IPS-15b (cell line): Measurements from ENCODE around the gene AHRR.
A peak's percentile ranks its signal among the peaks of the same experiment; 100 is the strongest.
"Not testable (repeated sequence)": the region's sequence is repeated elsewhere in the genome, so short reads cannot be mapped to it uniquely, and the experiment has no call there.

Experiments used
- H3K27me3 ChIP-seq: one replicate; pipeline ENCODE4 v1.6.1; 2013; ENCODE audit warnings: low read length; ENCODE audit not compliant: control insufficient read depth, insufficient read depth
- H3K36me3 ChIP-seq: one replicate; pipeline ENCODE4 v1.6.1; 2013; ENCODE audit warnings: low read length; ENCODE audit not compliant: control insufficient read depth, insufficient read depth
- H3K4me1 ChIP-seq: one replicate; pipeline ENCODE4 v1.6.1; 2013; ENCODE audit warnings: mild to moderate bottlenecking, low read length; ENCODE audit not compliant: control insufficient read depth, insufficient read depth
- H3K4me3 ChIP-seq: one replicate; pipeline ENCODE4 v1.5.1; 2013; ENCODE audit warnings: low read depth, low read length
- H3K9ac ChIP-seq: one replicate; pipeline ENCODE4 v1.6.1; 2013; ENCODE audit warnings: low read depth, mild to moderate bottlenecking, low read length
- H3K9me3 ChIP-seq: one replicate; pipeline ENCODE4 v1.6.1; 2013; ENCODE audit warnings: mild to moderate bottlenecking, low read length; ENCODE audit not compliant: control insufficient read depth, insufficient read depth

AHRR gene

GRCh38 chr5:367358-368130 is 46.0 kb downstream of the AHRR start:
- Histone ChIP-seq H3K4me3 (no peak overlapping the region), H3K36me3 (no peaks in the 10 kb centered on the region), H3K9ac (no peak overlapping the region), H3K4me1 (no peaks in the 10 kb centered on the region), H3K9me3 (no peaks in the 10 kb centered on the region), H3K27me3 (no peaks in the 10 kb centered on the region)

GRCh38 chr5:368183-369084 is 46.9 kb downstream of the AHRR start:
- Histone ChIP-seq H3K36me3 (no peaks in the 10 kb centered on the region), H3K9me3 (no peaks in the 10 kb centered on the region), H3K4me1 (no peaks in the 10 kb centered on the region), H3K9ac (no peak overlapping the region), H3K27me3 (no peaks in the 10 kb centered on the region), H3K4me3 (no peak overlapping the region)

- H3K4me1 ChIP-seq: no peaks in the 10 kb centered on the region
- H3K36me3 ChIP-seq: no peaks in the 10 kb centered on the region
- no peak overlapping the region for H3K9ac ChIP-seq
- no peaks in the 10 kb centered on the region for H3K9me3 ChIP-seq
- no peak overlapping the region for H3K4me3 ChIP-seq
- H3K27me3 ChIP-seq: peaks cover 2% of the 10 kb centered on the region
These were observed 47.8 kb downstream of the AHRR start for GRCh38 chr5:369151-369868.

- H3K27me3 ChIP-seq, H3K9me3 ChIP-seq, H3K4me3 ChIP-seq, H3K4me1 ChIP-seq, H3K9ac ChIP-seq, H3K36me3 ChIP-seq: not testable (repeated sequence)
These were observed 48.3 kb downstream of the AHRR start for GRCh38 chr5:369869-370236.

GRCh38 chr5:370311-370958 is 48.9 kb downstream of the AHRR start:
- Histone ChIP-seq H3K9me3 (no peaks in the 10 kb centered on the region), H3K4me3 (no peak overlapping the region), H3K27me3 (peaks cover 9% of the 10 kb centered on the region), H3K4me1 (no peaks in the 10 kb centered on the region), H3K36me3 (no peaks in the 10 kb centered on the region), H3K9ac (no peak overlapping the region)

- Histone ChIP-seq H3K9me3 (no peaks in the 10 kb centered on the region), H3K4me1 (no peaks in the 10 kb centered on the region), H3K9ac (no peak overlapping the region), H3K27me3 (peaks cover 9% of the 10 kb centered on the region), H3K36me3 (no peaks in the 10 kb centered on the region), H3K4me3 (no peak overlapping the region)
These were observed 49.7 kb downstream of the AHRR start for GRCh38 chr5:370959-371810.

- Histone ChIP-seq H3K36me3 (no peaks in the 10 kb centered on the region), H3K4me3 (no peak overlapping the region), H3K27me3 (peaks cover 9% of the 10 kb centered on the region), H3K9me3 (no peaks in the 10 kb centered on the region), H3K4me1 (no peaks in the 10 kb centered on the region), H3K9ac (no peak overlapping the region)
These were observed 50.5 kb downstream of the AHRR start for GRCh38 chr5:371811-372555.

GRCh38 chr5:372556-372995 is 51.1 kb downstream of the AHRR start:
- Histone ChIP-seq H3K4me3 (no peak overlapping the region), H3K9ac (no peak overlapping the region), H3K9me3 (no peaks in the 10 kb centered on the region), H3K36me3 (no peaks in the 10 kb centered on the region), H3K27me3 (peaks cover 9% of the 10 kb centered on the region), H3K4me1 (no peaks in the 10 kb centered on the region)

- Histone ChIP-seq H3K27me3 (peaks cover 9% of the 10 kb centered on the region), H3K9ac (no peak overlapping the region), H3K36me3 (no peaks in the 10 kb centered on the region), H3K9me3 (no peaks in the 10 kb centered on the region), H3K4me1 (no peaks in the 10 kb centered on the region), H3K4me3 (peak overlapping the region; percentile 32)
These were observed 51.6 kb downstream of the AHRR start for GRCh38 chr5:372996-373709.
